Cardiac septum (tissue), 1 donor: ENCODE measurements around the gene FUT2. TPM values are rescaled to one million over a fixed set of nuclear protein-coding genes. Genes with fewer than 3 reads are reported as not detected.
"Not testable (repeated sequence)": the region's sequence is repeated elsewhere in the genome, so short reads cannot be mapped to it uniquely, and the experiment has no call there.

Source experiments
- DNase-seq: peaks from one replicate; pipeline ENCODE4 v3.0.0-alpha.2; 2020; ENCODE audit warnings: low spot score
- intact Hi-C: fragments of 100-400 bp; cut with DNase I; formaldehyde crosslinking; loops from one replicate; pipeline ENCODE4 v1.14.0; 2022
- total RNA-seq: library from RNA; stranded (reverse); fragmentation: NEBNext Ultra II Directional; extraction: Animal tissue kit (Norgen Biotek cat#: 25700); gene quantifications from one replicate; pipeline ENCODE4 v1.2.1, GENCODE V29; 2021
- donor health status: DM: no; HTN: no; CAD: no.

The FUT2 gene
- total RNA-seq, 1 donor from 2014 or later, result not detected

GRCh38 chr19:48669903-48670668 lies 25.7 kb upstream of the FUT2 start:
- intact Hi-C loops, result no loop called here
- no peak for DNase-seq

GRCh38 chr19:48670699-48671445 lies 24.9 kb upstream of the FUT2 start:
- no peak for DNase-seq
- intact Hi-C loops, result no loop called here

- DNase-seq, result no peak
- intact Hi-C loops, result no loop called here
These were observed 24.2 kb upstream of the FUT2 start for GRCh38 chr19:48671446-48671995.

- no peak for DNase-seq
- intact Hi-C loops, result no loop called here
These were observed 22.8 kb upstream of the FUT2 start, which contains the start of gene NTN5 for GRCh38 chr19:48672994-48673393. TSS of gene NTN5 (minus strand) at chr19:48673017. CDS start at chr19:48670986, 2,031 bp downstream.

- intact Hi-C loops, result loop anchor here (2.0 kb wide), 1 partner anchor 65 kb away; no protein-coding TSS in a partner anchor
- no peak for DNase-seq
These were observed 22.2 kb upstream of the FUT2 start for GRCh38 chr19:48673436-48674100.

- DNase-seq, result no peak
- intact Hi-C loops, result loop anchor here (2.0 kb wide), 1 partner anchor 64 kb away; no protein-coding TSS in a partner anchor
These were observed 21.5 kb upstream of the FUT2 start for GRCh38 chr19:48674216-48674809.

GRCh38 chr19:48674921-48675824 lies 20.6 kb upstream of the FUT2 start:
- intact Hi-C loops, result loop anchor here (2.0 to 5.0 kb wide), 2 partner anchors 37 to 64 kb away; no protein-coding TSS in a partner anchor

GRCh38 chr19:48676487-48676886 lies 19.3 kb upstream of the FUT2 start:
- intact Hi-C loops, result loop anchor here (5.0 kb wide), 1 partner anchor 36 kb away; no protein-coding TSS in a partner anchor
- DNase-seq, result no peak

More at GRCh38 chr19:48674921-48675824, 20.6 kb upstream of the FUT2 start:
- DNase-seq, result peak; percentile 85

GRCh38 chr19:48676887-48677286 lies 18.9 kb upstream of the FUT2 start:
- no peak for DNase-seq
- intact Hi-C loops, result loop anchor here (5.0 kb wide), 1 partner anchor 35 kb away; no protein-coding TSS in a partner anchor

GRCh38 chr19:48678201-48678600 lies 17.6 kb upstream of the FUT2 start:
- DNase-seq, result no peak
- intact Hi-C loops, result loop anchor here (5.0 kb wide), 1 partner anchor 34 kb away; no protein-coding TSS in a partner anchor

GRCh38 chr19:48680006-48680405 lies 15.8 kb upstream of the FUT2 start:
- DNase-seq, intact Hi-C loops: not testable (repeated sequence)

- DNase-seq, result no peak
These were observed 15.2 kb upstream of the FUT2 start for GRCh38 chr19:48680436-48681126.

GRCh38 chr19:48681127-48681470 lies 14.7 kb upstream of the FUT2 start:
- intact Hi-C loops, result no loop called here
- DNase-seq, result no peak

More at GRCh38 chr19:48680436-48681126, 15.2 kb upstream of the FUT2 start:
- intact Hi-C loops, result no loop called here

- no peak for DNase-seq
- intact Hi-C loops, result no loop called here
These were observed 12.4 kb upstream of the FUT2 start for GRCh38 chr19:48683349-48683748.

- intact Hi-C loops, result no loop called here
- DNase-seq, result no peak
These were observed 10.2 kb upstream of the FUT2 start for GRCh38 chr19:48685583-48685982.

GRCh38 chr19:48686088-48686487 lies 9.7 kb upstream of the FUT2 start:
- intact Hi-C loops, result no loop called here
- DNase-seq, result no peak

- DNase-seq, intact Hi-C loops: not testable (repeated sequence)
These were observed 9.1 kb upstream of the FUT2 start for GRCh38 chr19:48686637-48687036.

- DNase-seq, result no peak
- intact Hi-C loops, result no loop called here
These were observed 8.0 kb upstream of the FUT2 start for GRCh38 chr19:48687776-48688175.
